SU-DHL-6 (cell line): ENCODE measurements around the gene SAP30L.

Source experiments
- CTCF ChIP-seq: fragments of 200-600 bp; sonication (generic); IDR thresholded peaks from one replicate; pipeline ENCODE4 v1.5.1; 2017; ENCODE audit warnings: antibody characterized with exemption, mild to moderate bottlenecking, low read length, moderate library complexity; ENCODE audit not compliant: insufficient read depth, poor library complexity, severe bottlenecking
- EZH2phosphoT487 ChIP-seq: fragments of 200-600 bp; sonication (generic), shearing (Covaris generic); conservative IDR thresholded peaks from 2 replicates; pipeline ENCODE4 v1.6.1; 2018; ENCODE audit warnings: mild to moderate bottlenecking, antibody characterized with exemption, low read length, moderate library complexity, mixed read lengths

- no peak for TF ChIP-seq CTCF
- no peak for TF ChIP-seq EZH2phosphoT487
Measured at GRCh38 chr5:154403776-154404387, 41.9 kb upstream of the SAP30L start.
